Chondrocyte (in vitro differentiated cells): Measurements from ENCODE around the gene SLC35D3. TPM values are rescaled to one million over a fixed set of nuclear protein-coding genes. Genes with fewer than 3 reads are reported as not detected.

Experiments used
- DNase-seq: peaks from one replicate; pipeline ENCODE4 v3.0.0; 2021; ENCODE audit warnings: mixed read lengths, low spot score
- H3K27ac Mint-ChIP-seq: one replicate; pipeline ENCODE4 v1.8.0; 2021; ENCODE audit warnings: mild to moderate bottlenecking, moderate library complexity, mixed read lengths; ENCODE audit not compliant: unreplicated experiment
- H3K27me3 Mint-ChIP-seq: 2 replicates; pipeline ENCODE4 v1.8.0; 2021; ENCODE audit warnings: low read depth, mixed read lengths
- H3K36me3 Mint-ChIP-seq: 2 replicates; pipeline ENCODE4 v1.8.0; 2021; ENCODE audit warnings: low read depth, mixed read lengths
- H3K4me1 Mint-ChIP-seq: 2 replicates; pipeline ENCODE4 v1.8.0; 2021; ENCODE audit warnings: low read depth, mild to moderate bottlenecking, mixed read lengths
- H3K4me3 Mint-ChIP-seq: one replicate; pipeline ENCODE4 v1.8.0; 2021; ENCODE audit warnings: mild to moderate bottlenecking, moderate library complexity, mixed read lengths; ENCODE audit not compliant: unreplicated experiment
- H3K9me3 Mint-ChIP-seq: 2 replicates; pipeline ENCODE4 v1.8.0; 2021; ENCODE audit warnings: low read depth, mixed read lengths
- total RNA-seq: library from RNA; stranded (reverse); gene quantifications from 3 replicates; pipeline ENCODE4 v1.2.1, GENCODE V29; 2021
- TF ChIP-seq, protein P1 (sequence below): fragments of 200-600 bp; sonication (generic); IDR thresholded peaks from 2 replicates; pipeline ENCODE4 v1.5.0; 2021; ENCODE audit warnings: antibody characterized with exemption, mild to moderate bottlenecking, moderate library complexity

SLC35D3 gene
- total RNA-seq, 1 donor from 2014 or later, result not detected

DNA sequence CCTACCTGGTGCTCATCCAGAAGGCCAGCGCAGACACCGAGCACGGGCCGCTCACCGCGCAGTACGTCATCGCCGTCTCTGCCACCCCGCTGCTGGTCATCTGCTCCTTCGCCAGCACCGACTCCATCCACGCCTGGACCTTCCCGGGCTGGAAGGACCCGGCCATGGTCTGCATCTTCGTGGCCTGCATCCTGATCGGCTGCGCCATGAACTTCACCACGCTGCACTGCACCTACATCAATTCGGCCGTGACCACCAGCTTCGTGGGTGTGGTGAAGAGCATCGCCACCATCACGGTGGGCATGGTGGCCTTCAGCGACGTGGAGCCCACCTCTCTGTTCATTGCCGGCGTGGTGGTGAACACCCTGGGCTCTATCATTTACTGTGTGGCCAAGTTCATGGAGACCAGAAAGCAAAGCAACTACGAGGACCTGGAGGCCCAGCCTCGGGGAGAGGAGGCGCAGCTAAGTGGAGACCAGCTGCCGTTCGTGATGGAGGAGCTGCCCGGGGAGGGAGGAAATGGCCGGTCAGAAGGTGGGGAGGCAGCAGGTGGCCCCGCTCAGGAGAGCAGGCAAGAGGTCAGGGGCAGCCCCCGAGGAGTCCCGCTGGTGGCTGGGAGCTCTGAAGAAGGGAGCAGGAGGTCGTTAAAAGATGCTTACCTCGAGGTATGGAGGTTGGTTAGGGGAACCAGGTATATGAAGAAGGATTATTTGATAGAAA lies 2.0 kb downstream of the SLC35D3 start:
- Mint-ChIP-seq H3K27ac (no peak overlapping the region), H3K4me3 (no peak overlapping the region), H3K27me3 (peaks cover 25% of the 10 kb centered on the region), H3K36me3 (no peaks in the 10 kb centered on the region), H3K9me3 (no peaks in the 10 kb centered on the region), H3K4me1 (peaks cover 12% of the 10 kb centered on the region)
- TF ChIP-seq, protein P1, sequence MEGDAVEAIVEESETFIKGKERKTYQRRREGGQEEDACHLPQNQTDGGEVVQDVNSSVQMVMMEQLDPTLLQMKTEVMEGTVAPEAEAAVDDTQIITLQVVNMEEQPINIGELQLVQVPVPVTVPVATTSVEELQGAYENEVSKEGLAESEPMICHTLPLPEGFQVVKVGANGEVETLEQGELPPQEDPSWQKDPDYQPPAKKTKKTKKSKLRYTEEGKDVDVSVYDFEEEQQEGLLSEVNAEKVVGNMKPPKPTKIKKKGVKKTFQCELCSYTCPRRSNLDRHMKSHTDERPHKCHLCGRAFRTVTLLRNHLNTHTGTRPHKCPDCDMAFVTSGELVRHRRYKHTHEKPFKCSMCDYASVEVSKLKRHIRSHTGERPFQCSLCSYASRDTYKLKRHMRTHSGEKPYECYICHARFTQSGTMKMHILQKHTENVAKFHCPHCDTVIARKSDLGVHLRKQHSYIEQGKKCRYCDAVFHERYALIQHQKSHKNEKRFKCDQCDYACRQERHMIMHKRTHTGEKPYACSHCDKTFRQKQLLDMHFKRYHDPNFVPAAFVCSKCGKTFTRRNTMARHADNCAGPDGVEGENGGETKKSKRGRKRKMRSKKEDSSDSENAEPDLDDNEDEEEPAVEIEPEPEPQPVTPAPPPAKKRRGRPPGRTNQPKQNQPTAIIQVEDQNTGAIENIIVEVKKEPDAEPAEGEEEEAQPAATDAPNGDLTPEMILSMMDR, result no peak
- no peak for DNase-seq

DNA sequence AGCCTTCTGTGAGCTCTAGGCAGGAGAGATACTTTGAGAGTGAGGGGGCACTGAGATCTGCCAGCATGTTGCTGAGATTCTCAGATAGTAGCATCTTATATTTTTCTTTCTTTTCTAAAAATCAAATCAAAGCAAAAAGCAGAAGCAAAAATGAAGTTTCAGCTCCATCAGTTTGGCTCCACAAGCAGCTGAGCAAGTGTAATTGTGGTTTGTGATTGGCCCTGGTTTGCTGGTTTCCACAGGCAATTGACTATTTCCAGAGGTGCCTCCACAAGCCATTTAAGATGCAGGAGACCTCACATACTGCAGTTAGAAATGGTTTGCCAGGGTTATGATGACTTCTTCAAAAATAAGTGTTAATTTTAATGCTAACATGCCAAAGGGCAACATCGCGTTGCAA lies 4.3 kb downstream of the SLC35D3 start:
- Mint-ChIP-seq H3K27me3 (peaks cover 13% of the 10 kb centered on the region), H3K4me3 (no peak overlapping the region), H3K4me1 (peaks cover 4% of the 10 kb centered on the region), H3K9me3 (no peaks in the 10 kb centered on the region), H3K27ac (no peak overlapping the region), H3K36me3 (no peaks in the 10 kb centered on the region)
- TF ChIP-seq, protein P1, result no peak
- DNase-seq, result no peak

DNA sequence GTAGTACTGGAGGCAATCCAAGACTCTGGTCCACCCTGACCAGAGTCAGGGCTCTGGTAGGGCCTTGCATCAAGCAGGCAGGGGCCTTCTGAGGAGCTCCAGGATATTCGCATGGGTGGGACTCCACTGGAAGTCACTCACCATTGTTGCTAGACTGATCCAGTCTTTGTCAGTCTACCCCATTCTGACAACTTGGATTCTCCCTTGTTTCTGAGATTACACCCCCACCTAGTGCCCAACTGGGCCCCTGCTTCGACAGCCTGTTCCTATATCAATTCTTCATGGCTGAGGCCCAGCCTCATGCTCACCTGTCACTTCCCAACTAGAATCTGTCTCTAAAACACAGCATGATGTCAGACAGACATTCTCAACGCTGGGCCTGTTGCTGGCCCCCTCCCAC lies 5.2 kb downstream of the SLC35D3 start:
- DNase-seq, result no peak
- Mint-ChIP-seq H3K27ac (no peak overlapping the region), H3K4me3 (no peak overlapping the region), H3K4me1 (peaks cover 3% of the 10 kb centered on the region), H3K27me3 (peaks cover 13% of the 10 kb centered on the region), H3K9me3 (no peaks in the 10 kb centered on the region), H3K36me3 (no peaks in the 10 kb centered on the region)
- TF ChIP-seq, protein P1, result peak; percentile 56

DNA sequence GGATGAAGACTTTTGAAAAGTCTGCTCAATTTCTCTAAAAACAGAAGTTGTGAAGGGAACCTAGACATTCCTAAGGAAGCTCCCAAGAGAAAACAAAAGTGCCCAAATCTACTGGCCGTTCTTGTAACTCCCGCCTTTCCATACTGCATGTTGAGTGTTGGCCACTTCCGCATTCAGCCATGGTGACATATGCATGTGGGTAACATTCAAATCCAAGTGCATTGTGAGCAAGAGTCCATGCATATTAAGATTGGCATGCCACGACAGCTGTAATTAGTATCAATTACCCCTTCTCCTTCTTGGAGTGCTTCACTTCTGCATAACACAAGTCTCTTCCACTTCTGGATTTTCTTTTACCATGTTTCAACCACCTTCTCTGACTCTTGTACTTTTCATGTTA lies 8.4 kb downstream of the SLC35D3 start:
- no peak overlapping the region for H3K4me3 Mint-ChIP-seq

DNA sequence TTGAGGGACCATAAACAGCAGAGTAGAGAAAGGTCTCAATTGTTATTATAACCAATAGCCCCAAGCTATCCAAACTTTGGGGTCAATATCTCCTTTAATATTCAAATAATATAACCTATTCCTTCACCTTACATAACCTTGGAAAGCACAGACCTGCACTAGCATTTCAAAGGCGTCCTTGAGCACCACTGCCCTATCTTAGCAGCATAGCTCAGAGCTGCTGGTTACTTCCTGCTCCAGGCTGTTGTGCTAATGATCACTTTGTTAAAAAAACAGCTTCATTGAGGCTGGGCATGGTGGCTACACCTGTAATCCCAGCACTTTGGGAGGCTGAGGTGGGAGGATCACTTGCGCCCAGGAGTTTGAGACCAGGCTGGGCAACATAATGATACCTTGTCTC lies 10.5 kb downstream of the SLC35D3 start:
- Mint-ChIP-seq H3K4me1 (no peaks in the 10 kb centered on the region), H3K4me3 (no peak overlapping the region), H3K27me3 (peaks cover 5% of the 10 kb centered on the region), H3K36me3 (no peaks in the 10 kb centered on the region), H3K27ac (no peak overlapping the region), H3K9me3 (no peaks in the 10 kb centered on the region)
- TF ChIP-seq, protein P1, result no peak
- no peak for DNase-seq

More for the DNA sequence above, 8.4 kb downstream of the SLC35D3 start:
- Mint-ChIP-seq H3K27me3 (peaks cover 5% of the 10 kb centered on the region), H3K36me3 (no peaks in the 10 kb centered on the region), H3K9me3 (no peaks in the 10 kb centered on the region), H3K27ac (no peak overlapping the region), H3K4me1 (no peaks in the 10 kb centered on the region)
- TF ChIP-seq, protein P1, result no peak
- no peak for DNase-seq
